ENCODE measurements around the gene BTNL9. TPM values are rescaled to one million over a fixed set of nuclear protein-coding genes. Genes with fewer than 3 reads are reported as not detected.

Gene BTNL9
- total RNA-seq, 6 experiments from 2014 or later = 5.3 to 11.6 (median 7.8) TPM

GRCh38 chr5:181070523-181070922 lies 30.5 kb downstream of the BTNL9 start:
- no peak overlapping the region for H3K27ac ChIP-seq
- no peaks in the 10 kb centered on the region for H3K36me3 ChIP-seq
- H3K27me3 ChIP-seq = no peaks in the 10 kb centered on the region
- H3K4me1 ChIP-seq = no peaks in the 10 kb centered on the region
- WGBS (ENCODE audit: insufficient coverage, low coverage, low lambda C conversion rate, missing lambda C conversion rate) = 40% methylated on average over 1 of the region's 14 CpGs
- H3K9me3 ChIP-seq = no peaks in the 10 kb centered on the region
- TF ChIP-seq CTCF (IDR thresholded peaks at IDR 0.05) = no peak
- TF ChIP-seq POLR2A (IDR thresholded peaks at IDR 0.05) = no peak
- H3K4me3 ChIP-seq = no peak overlapping the region
- DNase-seq (no peak), ATAC-seq (peak in 1 of 4 donors; percentile 11)
- intact Hi-C loops (cut with DNase I) = no loop called here

GRCh38 chr5:181071257-181071656 lies 31.2 kb downstream of the BTNL9 start:
- no peaks in the 10 kb centered on the region for H3K36me3 ChIP-seq
- intact Hi-C loops (cut with DNase I) = no loop called here
- H3K27ac ChIP-seq = no peak overlapping the region
- H3K27me3 ChIP-seq = no peaks in the 10 kb centered on the region
- WGBS (ENCODE audit: insufficient coverage, low coverage, low lambda C conversion rate, missing lambda C conversion rate) = 36% methylated on average over 3 of the region's 6 CpGs
- H3K9me3 ChIP-seq = no peaks in the 10 kb centered on the region
- ATAC-seq (no peak), DNase-seq (no peak)
- H3K4me3 ChIP-seq = no peak overlapping the region
- no peak for TF ChIP-seq CTCF (IDR thresholded peaks at IDR 0.05)
- no peak for TF ChIP-seq POLR2A (IDR thresholded peaks at IDR 0.05)
- H3K4me1 ChIP-seq = no peaks in the 10 kb centered on the region

- Histone ChIP-seq H3K36me3 (no peaks in the 10 kb centered on the region), H3K4me1 (no peaks in the 10 kb centered on the region), H3K4me3 (no peak overlapping the region), H3K9me3 (no peaks in the 10 kb centered on the region), H3K27me3 (peaks cover 0 to 5% of the 10 kb centered on the region in 2 donors), H3K27ac (no peak overlapping the region)
- no peak for TF ChIP-seq CTCF (IDR thresholded peaks at IDR 0.05)
- no peak for TF ChIP-seq POLR2A (IDR thresholded peaks at IDR 0.05)
- DNase-seq = no peak
- no peak for ATAC-seq
- intact Hi-C loops (cut with DNase I) = no loop called here
These were observed 36.9 kb downstream of the BTNL9 start for GRCh38 chr5:181076920-181077319.

GRCh38 chr5:181081989-181082388 lies 41.9 kb downstream of the BTNL9 start:
- intact Hi-C loops (cut with DNase I) = no loop called here
- H3K4me3 ChIP-seq = no peak overlapping the region

More at GRCh38 chr5:181081989-181082388, 41.9 kb downstream of the BTNL9 start:
- Histone ChIP-seq H3K9me3 (no peaks in the 10 kb centered on the region), H3K36me3 (no peaks in the 10 kb centered on the region), H3K4me1 (no peaks in the 10 kb centered on the region), H3K27ac (no peak overlapping the region), H3K27me3 (peaks cover 0 to 5% of the 10 kb centered on the region in 2 donors)
- DNase-seq (no peak), ATAC-seq (no peak)
- TF ChIP-seq CTCF (IDR thresholded peaks at IDR 0.05) = no peak
- TF ChIP-seq POLR2A (IDR thresholded peaks at IDR 0.05) = no peak
